HEK293 (cell line): ENCODE results near the gene ITPKA.

Source experiments
- GLI2 ChIP-seq: fragments of 450-650 bp; formaldehyde crosslinking; IDR thresholded peaks from 2 replicates; pipeline ENCODE4; 2017; ENCODE audit warnings: missing biosample characterization, missing genetic modification characterization, low read depth, borderline replicate concordance
- HOXC10 ChIP-seq: sonication (generic); formaldehyde crosslinking; IDR thresholded peaks from 2 replicates; pipeline ENCODE4 v1.8.1; 2023; ENCODE audit warnings: mild to moderate bottlenecking, missing genetic modification reagents
- OSR2 ChIP-seq: fragments of 450-650 bp; formaldehyde crosslinking; IDR thresholded peaks from 2 replicates; pipeline ENCODE4 v1.5.1; 2016; ENCODE audit warnings: missing biosample characterization, missing genetic modification characterization
- PRDM1 ChIP-seq: fragments of 450-650 bp; formaldehyde crosslinking; IDR thresholded peaks from 2 replicates; pipeline ENCODE4; 2016; ENCODE audit warnings: missing biosample characterization, missing genetic modification characterization
- SP2 ChIP-seq: fragments of 450-650 bp; formaldehyde crosslinking; IDR thresholded peaks from 2 replicates; pipeline ENCODE4 v1.5.1; 2016; ENCODE audit warnings: missing biosample characterization, missing genetic modification characterization
- SP3 ChIP-seq: fragments of 450-650 bp; formaldehyde crosslinking; IDR thresholded peaks from 2 replicates; pipeline ENCODE4 v1.5.1; 2016; ENCODE audit warnings: missing biosample characterization, missing genetic modification characterization
- ZFHX2 ChIP-seq: fragments of 450-650 bp; formaldehyde crosslinking; conservative IDR thresholded peaks from 2 replicates; pipeline ENCODE4 v1.5.1; 2016; ENCODE audit warnings: missing biosample characterization, missing genetic modification characterization
- ZFP69B ChIP-seq: fragments of 450-650 bp; formaldehyde crosslinking; IDR thresholded peaks from 2 replicates; pipeline ENCODE4 v1.5.1; 2016; ENCODE audit warnings: missing biosample characterization, missing genetic modification characterization
- ZNF10 ChIP-seq: fragments of 450-650 bp; formaldehyde crosslinking; IDR thresholded peaks from 2 replicates; pipeline ENCODE4 v1.5.1; 2017; ENCODE audit warnings: missing biosample characterization, missing genetic modification characterization
- ZNF146 ChIP-seq: fragments of 450-650 bp; formaldehyde crosslinking; IDR thresholded peaks from 2 replicates; pipeline ENCODE4 v1.5.1; 2016; ENCODE audit warnings: missing biosample characterization, missing genetic modification characterization
- ZNF184 ChIP-seq: fragments of 450-650 bp; IDR thresholded peaks from 2 replicates; pipeline ENCODE4 v1.5.1; 2018; ENCODE audit warnings: missing biosample characterization, mild to moderate bottlenecking, missing genetic modification characterization
- ZNF19 ChIP-seq: fragments of 450-650 bp; formaldehyde crosslinking; IDR thresholded peaks from 2 replicates; pipeline ENCODE4; 2016; ENCODE audit warnings: missing biosample characterization, missing genetic modification characterization, low read depth
- ZNF2 ChIP-seq: fragments of 450-650 bp; formaldehyde crosslinking; IDR thresholded peaks from 2 replicates; pipeline ENCODE4 v1.5.1; 2016; ENCODE audit warnings: missing biosample characterization, missing genetic modification characterization
- ZNF214 ChIP-seq: fragments of 450-650 bp; formaldehyde crosslinking; IDR thresholded peaks from 2 replicates; pipeline ENCODE4 v1.5.1; 2017; ENCODE audit warnings: missing biosample characterization, mild to moderate bottlenecking, missing genetic modification characterization, borderline replicate concordance
- ZNF302 ChIP-seq: fragments of 450-650 bp; formaldehyde crosslinking; IDR thresholded peaks from 2 replicates; pipeline ENCODE4 v1.5.1; 2016; ENCODE audit warnings: missing biosample characterization, missing genetic modification characterization, low read depth
- ZNF366 ChIP-seq: fragments of 450-650 bp; formaldehyde crosslinking; conservative IDR thresholded peaks from 2 replicates; pipeline ENCODE4 v1.5.1; 2016; ENCODE audit warnings: missing biosample characterization, missing genetic modification characterization
- ZNF391 ChIP-seq: fragments of 450-650 bp; formaldehyde crosslinking; IDR thresholded peaks from 2 replicates; pipeline ENCODE4 v1.5.1; 2016; ENCODE audit warnings: low read depth, missing biosample characterization, missing genetic modification characterization, borderline replicate concordance
- ZNF423 ChIP-seq: fragments of 450-650 bp; formaldehyde crosslinking; IDR thresholded peaks from 2 replicates; pipeline ENCODE4 v1.5.1; 2016; ENCODE audit warnings: missing biosample characterization, missing genetic modification characterization
- ZNF426 ChIP-seq: fragments of 450-650 bp; formaldehyde crosslinking; IDR thresholded peaks from 2 replicates; pipeline ENCODE4 v1.5.1; 2017; ENCODE audit warnings: missing biosample characterization, missing genetic modification characterization, mild to moderate bottlenecking, inconsistent platforms, moderate library complexity
- ZNF501 ChIP-seq: fragments of 450-650 bp; formaldehyde crosslinking; IDR thresholded peaks from 2 replicates; pipeline ENCODE4 v1.5.1; 2016; ENCODE audit warnings: missing biosample characterization, missing genetic modification characterization
- ZNF521 ChIP-seq: fragments of 450-650 bp; formaldehyde crosslinking; IDR thresholded peaks from 2 replicates; pipeline ENCODE4 v1.5.1; 2017; ENCODE audit warnings: missing biosample characterization, mild to moderate bottlenecking, missing genetic modification characterization
- ZNF558 ChIP-seq: fragments of 450-650 bp; formaldehyde crosslinking; IDR thresholded peaks from 2 replicates; pipeline ENCODE4 v1.5.1; 2016; ENCODE audit warnings: missing biosample characterization, missing genetic modification characterization
- ZNF596 ChIP-seq: fragments of 450-650 bp; IDR thresholded peaks from 2 replicates; pipeline ENCODE4 v1.5.0; 2018; ENCODE audit warnings: missing biosample characterization, mild to moderate bottlenecking, missing genetic modification characterization, moderate library complexity
- ZNF621 ChIP-seq: fragments of 450-650 bp; formaldehyde crosslinking; IDR thresholded peaks from 2 replicates; pipeline ENCODE4 v1.5.1; 2017; ENCODE audit warnings: missing biosample characterization, missing genetic modification characterization
- ZNF623 ChIP-seq: fragments of 450-650 bp; formaldehyde crosslinking; IDR thresholded peaks from 2 replicates; pipeline ENCODE4 v1.5.1; 2016; ENCODE audit warnings: missing biosample characterization, missing genetic modification characterization
- ZNF624 ChIP-seq: fragments of 450-650 bp; formaldehyde crosslinking; IDR thresholded peaks from 2 replicates; pipeline ENCODE4 v1.5.1; 2017; ENCODE audit warnings: missing biosample characterization, missing genetic modification characterization
- ZNF747 ChIP-seq: fragments of 450-650 bp; formaldehyde crosslinking; IDR thresholded peaks from 2 replicates; pipeline ENCODE4 v1.5.1; 2016; ENCODE audit warnings: missing biosample characterization, missing genetic modification characterization
- ZNF76 ChIP-seq: fragments of 450-650 bp; formaldehyde crosslinking; IDR thresholded peaks from 2 replicates; pipeline ENCODE4; 2016; ENCODE audit warnings: low read depth, missing biosample characterization, missing genetic modification characterization, borderline replicate concordance
- ZNF768 ChIP-seq: fragments of 450-650 bp; formaldehyde crosslinking; IDR thresholded peaks from 2 replicates; pipeline ENCODE4 v1.5.1; 2018; ENCODE audit warnings: missing biosample characterization, mild to moderate bottlenecking, missing genetic modification characterization
- ZNF792 ChIP-seq: fragments of 450-650 bp; formaldehyde crosslinking; IDR thresholded peaks from 2 replicates; pipeline ENCODE4 v1.5.1; 2016; ENCODE audit warnings: missing biosample characterization, missing genetic modification characterization
- TF ChIP-seq, protein P1 (sequence below): sonication (generic); formaldehyde crosslinking; IDR thresholded peaks from 2 replicates; pipeline ENCODE4 v1.8.1; 2022; ENCODE audit warnings: mild to moderate bottlenecking, moderate library complexity, missing genetic modification reagents
- TF ChIP-seq, protein P2 (sequence below): fragments of 450-650 bp; formaldehyde crosslinking; IDR thresholded peaks from 2 replicates; pipeline ENCODE4 v1.5.1; 2016; ENCODE audit warnings: missing biosample characterization, missing genetic modification characterization
- TF ChIP-seq, protein P3 (sequence below): fragments of 450-650 bp; formaldehyde crosslinking; IDR thresholded peaks from 2 replicates; pipeline ENCODE4 v1.5.1; 2016; ENCODE audit warnings: missing biosample characterization, missing genetic modification characterization, low read depth
- TF ChIP-seq, protein P4 (sequence below): fragments of 450-650 bp; formaldehyde crosslinking; IDR thresholded peaks from 2 replicates; pipeline ENCODE4 v1.5.1; 2017; ENCODE audit warnings: missing biosample characterization, missing genetic modification characterization
- TF ChIP-seq, protein P5 (sequence below): fragments of 450-650 bp; formaldehyde crosslinking; IDR thresholded peaks from 2 replicates; pipeline ENCODE4 v1.5.1; 2017; ENCODE audit warnings: missing biosample characterization, missing genetic modification characterization
- TF ChIP-seq, protein P6 (sequence below): fragments of 450-650 bp; formaldehyde crosslinking; IDR thresholded peaks from 2 replicates; pipeline ENCODE4 v1.5.1; 2016; ENCODE audit warnings: missing biosample characterization, missing genetic modification characterization

Gene ITPKA

DNA sequence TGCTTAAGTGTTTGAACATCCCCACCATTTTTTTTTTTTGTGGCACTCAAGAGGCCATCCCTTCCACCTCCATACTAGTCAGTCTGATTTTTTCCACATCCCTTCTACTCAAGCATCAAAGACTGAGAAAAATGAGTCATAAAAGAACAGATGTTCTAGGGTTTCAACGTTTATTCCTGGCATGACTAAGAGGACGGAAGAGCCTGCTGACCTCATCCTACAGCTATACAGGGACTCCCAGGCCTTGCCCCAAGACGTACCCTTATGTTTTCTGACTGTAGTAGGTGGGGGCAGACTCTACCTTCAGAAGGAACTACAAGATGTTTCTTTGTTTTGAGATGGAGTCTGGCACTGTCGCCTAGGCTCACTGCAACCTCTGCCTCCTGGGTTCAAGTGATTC lies 3.3 kb upstream of the ITPKA start (continued):
- no peak; the same call in 1 of the 2 replicates for TF ChIP-seq ZNF501 (tag by site-specific recombination)
- TF ChIP-seq, protein P1, sequence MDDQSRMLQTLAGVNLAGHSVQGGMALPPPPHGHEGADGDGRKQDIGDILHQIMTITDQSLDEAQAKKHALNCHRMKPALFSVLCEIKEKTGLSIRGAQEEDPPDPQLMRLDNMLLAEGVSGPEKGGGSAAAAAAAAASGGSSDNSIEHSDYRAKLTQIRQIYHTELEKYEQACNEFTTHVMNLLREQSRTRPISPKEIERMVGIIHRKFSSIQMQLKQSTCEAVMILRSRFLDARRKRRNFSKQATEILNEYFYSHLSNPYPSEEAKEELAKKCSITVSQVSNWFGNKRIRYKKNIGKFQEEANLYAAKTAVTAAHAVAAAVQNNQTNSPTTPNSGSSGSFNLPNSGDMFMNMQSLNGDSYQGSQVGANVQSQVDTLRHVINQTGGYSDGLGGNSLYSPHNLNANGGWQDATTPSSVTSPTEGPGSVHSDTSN (CRISPR knock-in tag) = no peak
- TF ChIP-seq ZNF19 (tag by site-specific recombination) = no peak
- no peak for TF ChIP-seq ZNF214 (tag by site-specific recombination)
- TF ChIP-seq ZNF426 (tag by site-specific recombination) = no peak
- TF ChIP-seq SP2 (tag by site-specific recombination) = no peak
- no peak for TF ChIP-seq PRDM1 (tag by site-specific recombination)
- TF ChIP-seq ZNF792 = no peak
- TF ChIP-seq ZFP69B (tag by site-specific recombination) = no peak
- TF ChIP-seq ZNF76 (tag by site-specific recombination) = no peak
- no peak for TF ChIP-seq ZNF10 (tag by site-specific recombination)
- TF ChIP-seq ZNF146 = no peak
- TF ChIP-seq ZNF184 (tag by site-specific recombination) = peak; percentile 65; the same call in 1 of the 2 replicates
- TF ChIP-seq, protein P2, sequence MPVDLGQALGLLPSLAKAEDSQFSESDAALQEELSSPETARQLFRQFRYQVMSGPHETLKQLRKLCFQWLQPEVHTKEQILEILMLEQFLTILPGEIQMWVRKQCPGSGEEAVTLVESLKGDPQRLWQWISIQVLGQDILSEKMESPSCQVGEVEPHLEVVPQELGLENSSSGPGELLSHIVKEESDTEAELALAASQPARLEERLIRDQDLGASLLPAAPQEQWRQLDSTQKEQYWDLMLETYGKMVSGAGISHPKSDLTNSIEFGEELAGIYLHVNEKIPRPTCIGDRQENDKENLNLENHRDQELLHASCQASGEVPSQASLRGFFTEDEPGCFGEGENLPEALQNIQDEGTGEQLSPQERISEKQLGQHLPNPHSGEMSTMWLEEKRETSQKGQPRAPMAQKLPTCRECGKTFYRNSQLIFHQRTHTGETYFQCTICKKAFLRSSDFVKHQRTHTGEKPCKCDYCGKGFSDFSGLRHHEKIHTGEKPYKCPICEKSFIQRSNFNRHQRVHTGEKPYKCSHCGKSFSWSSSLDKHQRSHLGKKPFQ = no peak
- TF ChIP-seq ZNF366 (tag by site-specific recombination) = peak; percentile 84
- TF ChIP-seq ZNF747 = no peak
- no peak for TF ChIP-seq ZNF423 (tag by site-specific recombination)
- no peak for TF ChIP-seq GLI2
- TF ChIP-seq ZNF521 (tag by site-specific recombination) = no peak
- TF ChIP-seq ZNF391 (tag by site-specific recombination) = no peak
- no peak for TF ChIP-seq HOXC10 (CRISPR knock-in tag)
- TF ChIP-seq, protein P3, sequence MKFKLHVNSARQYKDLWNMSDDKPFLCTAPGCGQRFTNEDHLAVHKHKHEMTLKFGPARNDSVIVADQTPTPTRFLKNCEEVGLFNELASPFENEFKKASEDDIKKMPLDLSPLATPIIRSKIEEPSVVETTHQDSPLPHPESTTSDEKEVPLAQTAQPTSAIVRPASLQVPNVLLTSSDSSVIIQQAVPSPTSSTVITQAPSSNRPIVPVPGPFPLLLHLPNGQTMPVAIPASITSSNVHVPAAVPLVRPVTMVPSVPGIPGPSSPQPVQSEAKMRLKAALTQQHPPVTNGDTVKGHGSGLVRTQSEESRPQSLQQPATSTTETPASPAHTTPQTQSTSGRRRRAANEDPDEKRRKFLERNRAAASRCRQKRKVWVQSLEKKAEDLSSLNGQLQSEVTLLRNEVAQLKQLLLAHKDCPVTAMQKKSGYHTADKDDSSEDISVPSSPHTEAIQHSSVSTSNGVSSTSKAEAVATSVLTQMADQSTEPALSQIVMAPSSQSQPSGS (tag by site-specific recombination) = no peak
- TF ChIP-seq ZNF624 (tag by site-specific recombination) = no peak
- TF ChIP-seq ZNF596 = no peak
- TF ChIP-seq, protein P4, sequence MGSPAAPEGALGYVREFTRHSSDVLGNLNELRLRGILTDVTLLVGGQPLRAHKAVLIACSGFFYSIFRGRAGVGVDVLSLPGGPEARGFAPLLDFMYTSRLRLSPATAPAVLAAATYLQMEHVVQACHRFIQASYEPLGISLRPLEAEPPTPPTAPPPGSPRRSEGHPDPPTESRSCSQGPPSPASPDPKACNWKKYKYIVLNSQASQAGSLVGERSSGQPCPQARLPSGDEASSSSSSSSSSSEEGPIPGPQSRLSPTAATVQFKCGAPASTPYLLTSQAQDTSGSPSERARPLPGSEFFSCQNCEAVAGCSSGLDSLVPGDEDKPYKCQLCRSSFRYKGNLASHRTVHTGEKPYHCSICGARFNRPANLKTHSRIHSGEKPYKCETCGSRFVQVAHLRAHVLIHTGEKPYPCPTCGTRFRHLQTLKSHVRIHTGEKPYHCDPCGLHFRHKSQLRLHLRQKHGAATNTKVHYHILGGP (tag by site-specific recombination) = no peak
- no peak for TF ChIP-seq ZNF302
- peak; percentile 60; the same call in 1 of the 2 replicates for TF ChIP-seq ZNF558
- TF ChIP-seq SP3 (tag by site-specific recombination) = 0 out of 2 replicates have a peak, but pooled peaks have one; percentile 22
- no peak for TF ChIP-seq ZNF2 (tag by site-specific recombination)
- no peak for TF ChIP-seq ZNF621
- TF ChIP-seq ZFHX2 (tag by site-specific recombination) = no peak
- TF ChIP-seq OSR2 = no peak
- no peak for TF ChIP-seq ZNF623
- no peak for TF ChIP-seq ZNF768 (tag by site-specific recombination)
- TF ChIP-seq, protein P5, sequence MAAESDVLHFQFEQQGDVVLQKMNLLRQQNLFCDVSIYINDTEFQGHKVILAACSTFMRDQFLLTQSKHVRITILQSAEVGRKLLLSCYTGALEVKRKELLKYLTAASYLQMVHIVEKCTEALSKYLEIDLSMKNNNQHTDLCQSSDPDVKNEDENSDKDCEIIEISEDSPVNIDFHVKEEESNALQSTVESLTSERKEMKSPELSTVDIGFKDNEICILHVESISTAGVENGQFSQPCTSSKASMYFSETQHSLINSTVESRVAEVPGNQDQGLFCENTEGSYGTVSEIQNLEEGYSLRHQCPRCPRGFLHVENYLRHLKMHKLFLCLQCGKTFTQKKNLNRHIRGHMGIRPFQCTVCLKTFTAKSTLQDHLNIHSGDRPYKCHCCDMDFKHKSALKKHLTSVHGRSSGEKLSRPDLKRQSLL (tag by site-specific recombination) = no peak
- TF ChIP-seq, protein P6, sequence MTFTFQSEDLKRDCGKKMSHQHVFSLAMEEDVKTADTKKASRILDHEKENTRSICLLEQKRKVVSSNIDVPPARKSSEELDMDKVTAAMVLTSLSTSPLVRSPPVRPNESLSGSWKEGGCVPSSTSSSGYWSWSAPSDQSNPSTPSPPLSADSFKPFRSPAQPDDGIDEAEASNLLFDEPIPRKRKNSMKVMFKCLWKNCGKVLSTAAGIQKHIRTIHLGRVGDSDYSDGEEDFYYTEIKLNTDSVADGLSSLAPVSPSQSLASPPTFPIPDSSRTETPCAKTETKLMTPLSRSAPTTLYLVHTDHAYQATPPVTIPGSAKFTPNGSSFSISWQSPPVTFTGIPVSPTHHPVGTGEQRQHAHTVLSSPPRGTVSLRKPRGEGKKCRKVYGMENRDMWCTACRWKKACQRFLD (tag by site-specific recombination) = no peak
